Breast epithelium (tissue), 4 donors: ENCODE measurements around the gene PDS5B. TPM values are rescaled to one million over a fixed set of nuclear protein-coding genes. Genes with fewer than 3 reads are reported as not detected.

Source experiments
- DNase-seq, 2 donors: peaks; one replicate each; pipeline ENCODE4 v3.0.0-alpha.2; 2019; ENCODE audit warnings: low spot score in 2 of 2
- H3K27ac ChIP-seq, 2 donors: fragments of 200-600 bp; sonication (generic) in 1 of 2; one replicate each; pipeline ENCODE4 v1.5.1; 2016 to 2019; ENCODE audit warnings: mild to moderate bottlenecking in 1 of 2
- H3K27me3 ChIP-seq, 2 donors: fragments of 200-600 bp; sonication (generic) in 1 of 2; one replicate each; pipeline versions ENCODE4 v1.5.1 to v1.6.0; 2017 to 2019; ENCODE audit warnings: control low read depth in 1 of 2, mild to moderate bottlenecking in 1 of 2
- H3K36me3 ChIP-seq: fragments of 200-600 bp; one replicate; pipeline ENCODE4 v1.5.1; 2019
- H3K4me1 ChIP-seq, 2 donors: fragments of 200-600 bp; sonication (generic); one replicate each; pipeline ENCODE4 v1.5.1; 2016 to 2019; ENCODE audit warnings: control low read depth in 1 of 2
- H3K4me3 ChIP-seq, 3 donors: fragments of 200-600 bp; sonication (generic); 1 replicate in 2 of 3; 2 replicates in 1 of 3; pipeline ENCODE4 v1.5.1; 2016 to 2019; ENCODE audit warnings: mild to moderate bottlenecking in 3 of 3, moderate library complexity in 2 of 3
- H3K9me3 ChIP-seq, 2 donors: fragments of 200-600 bp; sonication (generic) in 1 of 2; one replicate each; pipeline ENCODE4 v1.5.1; 2016 to 2019; ENCODE audit warnings: control low read depth in 1 of 2
- POLR2A ChIP-seq: fragments of 450-650 bp; IDR thresholded peaks from one replicate; pipeline ENCODE4 v1.6.1; 2016; ENCODE audit warnings: antibody characterized with exemption, mild to moderate bottlenecking, moderate library complexity
- POLR2AphosphoS5 ChIP-seq, 3 donors: sonication (generic); formaldehyde crosslinking; IDR thresholded peaks; one replicate each; pipeline ENCODE4 v1.6.1; 2017; ENCODE audit warnings: antibody characterized with exemption in 3 of 3
- intact Hi-C: fragments of 100-400 bp; cut with DNase I; formaldehyde crosslinking; loops from one replicate; pipeline ENCODE4 v1.15.1; 2023; ENCODE audit warnings: low total_unique reads
- total RNA-seq, 3 donors: library from RNA; depleted of rRNA; stranded (reverse); fragments of >200 nt; gene quantifications; one replicate each; pipeline ENCODE4 v1.1.0, GENCODE V29; 2016
- TF ChIP-seq, protein P1 (sequence below), 3 donors: fragments of 450-650 bp; IDR thresholded peaks; one replicate each; pipeline ENCODE4 v1.5.1; 2016 to 2017; ENCODE audit warnings: antibody characterized with exemption in 3 of 3, mild to moderate bottlenecking in 3 of 3, moderate library complexity in 3 of 3

PDS5B gene
- total RNA-seq, 3 donors from 2014 or later, result 35.0 to 71.7 (median 66.2) TPM

- Histone ChIP-seq H3K36me3 (no peaks in the 10 kb centered on the region), H3K4me1 (no peaks in the 10 kb centered on the region), H3K4me3 (no peak overlapping the region), H3K27me3 (no peaks in the 10 kb centered on the region), H3K9me3 (no peaks in the 10 kb centered on the region), H3K27ac (no peak overlapping the region)
- TF ChIP-seq POLR2A, result no peak
- DNase-seq, result no peak
- intact Hi-C loops, result no loop called here
Observed at GRCh38 chr13:32600890-32601289, 14.6 kb downstream of the PDS5B start.

DNA sequence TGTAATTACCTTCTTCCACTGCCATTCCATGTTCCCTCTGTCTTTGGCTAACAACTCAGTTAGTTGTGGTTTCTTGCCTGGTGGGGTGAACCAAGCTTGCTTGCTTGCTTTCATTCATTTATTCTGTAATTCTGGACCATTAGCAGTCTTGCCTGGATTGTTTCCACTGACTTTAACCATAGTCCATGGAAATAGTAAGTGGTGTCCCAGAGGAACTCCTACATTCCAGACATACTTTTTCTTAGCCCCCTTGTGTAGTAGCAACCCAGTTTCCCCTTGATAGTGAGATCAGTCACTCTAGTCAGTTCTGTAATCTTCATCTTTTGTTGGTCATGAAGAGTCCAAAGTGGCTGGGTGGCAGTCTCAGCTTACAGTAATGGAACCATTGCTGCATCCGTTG lies 23.2 kb downstream of the PDS5B start:
- H3K36me3 ChIP-seq, result no peaks in the 10 kb centered on the region
- no peaks in the 10 kb centered on the region for H3K27me3 ChIP-seq
- no peaks in the 10 kb centered on the region for H3K4me1 ChIP-seq
- TF ChIP-seq, protein P1, sequence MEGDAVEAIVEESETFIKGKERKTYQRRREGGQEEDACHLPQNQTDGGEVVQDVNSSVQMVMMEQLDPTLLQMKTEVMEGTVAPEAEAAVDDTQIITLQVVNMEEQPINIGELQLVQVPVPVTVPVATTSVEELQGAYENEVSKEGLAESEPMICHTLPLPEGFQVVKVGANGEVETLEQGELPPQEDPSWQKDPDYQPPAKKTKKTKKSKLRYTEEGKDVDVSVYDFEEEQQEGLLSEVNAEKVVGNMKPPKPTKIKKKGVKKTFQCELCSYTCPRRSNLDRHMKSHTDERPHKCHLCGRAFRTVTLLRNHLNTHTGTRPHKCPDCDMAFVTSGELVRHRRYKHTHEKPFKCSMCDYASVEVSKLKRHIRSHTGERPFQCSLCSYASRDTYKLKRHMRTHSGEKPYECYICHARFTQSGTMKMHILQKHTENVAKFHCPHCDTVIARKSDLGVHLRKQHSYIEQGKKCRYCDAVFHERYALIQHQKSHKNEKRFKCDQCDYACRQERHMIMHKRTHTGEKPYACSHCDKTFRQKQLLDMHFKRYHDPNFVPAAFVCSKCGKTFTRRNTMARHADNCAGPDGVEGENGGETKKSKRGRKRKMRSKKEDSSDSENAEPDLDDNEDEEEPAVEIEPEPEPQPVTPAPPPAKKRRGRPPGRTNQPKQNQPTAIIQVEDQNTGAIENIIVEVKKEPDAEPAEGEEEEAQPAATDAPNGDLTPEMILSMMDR (IDR thresholded peaks at IDR 0.05), result no peak
- TF ChIP-seq POLR2A, result no peak
- TF ChIP-seq POLR2AphosphoS5 (IDR thresholded peaks at IDR 0.05), result no peak
- no peak overlapping the region for H3K4me3 ChIP-seq
- DNase-seq, result no peak
- H3K27ac ChIP-seq, result no peak overlapping the region
- intact Hi-C loops, result no loop called here
- H3K9me3 ChIP-seq, result peaks cover 0 to 6% of the 10 kb centered on the region in 2 donors

GRCh38 chr13:32610538-32610937 lies 24.3 kb downstream of the PDS5B start:
- Histone ChIP-seq H3K27me3 (no peaks in the 10 kb centered on the region), H3K27ac (no peak overlapping the region), H3K4me3 (no peak overlapping the region), H3K36me3 (no peaks in the 10 kb centered on the region), H3K9me3 (peaks cover 0 to 6% of the 10 kb centered on the region in 2 donors), H3K4me1 (no peaks in the 10 kb centered on the region)
- DNase-seq, result no peak
- intact Hi-C loops, result no loop called here
- TF ChIP-seq POLR2AphosphoS5 (IDR thresholded peaks at IDR 0.05) (no peak), POLR2A (no peak)
- TF ChIP-seq, protein P1 (IDR thresholded peaks at IDR 0.05), result no peak

DNA sequence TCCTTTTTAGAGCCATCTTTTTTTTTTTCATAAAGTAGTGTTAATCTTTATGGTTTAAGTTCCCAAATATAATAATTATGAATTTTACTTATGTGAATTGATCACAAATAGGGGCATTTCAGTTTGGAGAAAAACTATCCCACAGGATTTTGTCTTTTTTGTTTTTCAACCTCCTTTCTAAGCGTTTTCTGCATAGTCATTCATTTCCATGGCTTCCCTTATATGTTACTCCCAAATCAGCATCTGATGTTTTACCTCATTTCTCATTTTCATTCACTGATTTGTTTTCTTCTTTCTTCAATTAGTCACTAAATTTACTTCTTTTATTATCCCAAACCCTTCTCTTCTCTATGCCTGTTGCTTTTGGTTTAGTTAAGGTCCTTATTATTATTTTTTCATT lies 24.7 kb downstream of the PDS5B start:
- Histone ChIP-seq H3K4me1 (no peaks in the 10 kb centered on the region), H3K27ac (no peak overlapping the region), H3K36me3 (no peaks in the 10 kb centered on the region), H3K9me3 (peaks cover 0 to 6% of the 10 kb centered on the region in 2 donors), H3K27me3 (no peaks in the 10 kb centered on the region), H3K4me3 (no peak overlapping the region)
- no peak for DNase-seq
- intact Hi-C loops, result no loop called here
- no peak for TF ChIP-seq POLR2AphosphoS5 (IDR thresholded peaks at IDR 0.05)
- TF ChIP-seq, protein P1 (IDR thresholded peaks at IDR 0.05), result no peak
- no peak for TF ChIP-seq POLR2A

- Histone ChIP-seq H3K4me3 (no peak overlapping the region), H3K36me3 (no peaks in the 10 kb centered on the region), H3K27me3 (no peaks in the 10 kb centered on the region), H3K4me1 (no peaks in the 10 kb centered on the region), H3K27ac (no peak overlapping the region), H3K9me3 (no peaks in the 10 kb centered on the region)
- TF ChIP-seq POLR2AphosphoS5 (IDR thresholded peaks at IDR 0.05) (no peak), POLR2A (no peak)
- TF ChIP-seq, protein P1 (IDR thresholded peaks at IDR 0.05), result no peak
- DNase-seq, result no peak
- intact Hi-C loops, result no loop called here
Observed at GRCh38 chr13:32616883-32617511, 30.7 kb downstream of the PDS5B start.

DNA sequence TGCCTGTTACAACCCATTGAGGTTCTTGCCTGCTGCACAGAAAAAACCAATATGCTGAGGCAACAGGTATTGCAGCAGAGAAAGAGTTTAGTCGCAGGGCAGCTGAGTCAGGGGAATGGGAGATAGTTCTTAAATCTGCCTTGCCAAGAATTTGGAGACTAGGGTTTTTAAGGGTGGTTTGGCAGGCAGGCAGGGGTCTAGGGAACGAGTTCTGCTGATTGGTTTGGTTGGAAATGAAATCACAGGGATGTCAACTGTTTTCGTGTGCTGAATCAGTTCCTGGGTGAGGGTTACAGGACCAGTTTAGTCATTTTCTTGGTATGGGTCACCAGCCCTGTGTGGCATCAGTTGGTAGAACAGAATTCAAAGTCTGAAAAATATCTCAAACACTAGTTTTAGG lies 36.6 kb downstream of the PDS5B start:
- TF ChIP-seq POLR2AphosphoS5 (IDR thresholded peaks at IDR 0.05) (no peak), POLR2A (no peak)
- TF ChIP-seq, protein P1 (IDR thresholded peaks at IDR 0.05), result no peak
- H3K27me3 ChIP-seq, result no peaks in the 10 kb centered on the region
- intact Hi-C loops, result loop anchor here (10.0 kb wide), 1 partner anchor 1968 kb away; no protein-coding TSS in a partner anchor
- H3K4me1 ChIP-seq, result no peaks in the 10 kb centered on the region
- no peak overlapping the region for H3K27ac ChIP-seq
- no peaks in the 10 kb centered on the region for H3K36me3 ChIP-seq
- DNase-seq, result no peak
- H3K9me3 ChIP-seq, result peaks cover 6 to 10% of the 10 kb centered on the region in 2 donors
- no peak overlapping the region for H3K4me3 ChIP-seq
